GM23338 (cell line): ENCODE data around the gene REXO2.

Experiments
- CREB1 ChIP-seq: fragments of 250-450 bp; sonication (Bioruptor Pico); IDR thresholded peaks from 2 replicates; pipeline ENCODE4 v1.5.0; 2020; ENCODE audit warnings: low read depth, mild to moderate bottlenecking, moderate library complexity
- CTCF ChIP-seq, 2 experiments: fragments of 200-600 bp in 1 of 2; sonication (generic) in 1 of 2; conservative IDR thresholded peaks; 2 replicates each; pipeline versions ENCODE4 v1.5.1 to v1.6.1; 2016 to 2017; ENCODE audit warnings: antibody characterized with exemption in 2 of 2, low read depth in 2 of 2, mild to moderate bottlenecking in 2 of 2, moderate library complexity in 1 of 2
- ETS1 ChIP-seq: IDR thresholded peaks from 2 replicates; pipeline ENCODE4 v1.6.1; 2016; ENCODE audit warnings: antibody characterized with exemption
- EZH2 ChIP-seq: fragments of 200-600 bp; sonication (generic); IDR thresholded peaks from one replicate; pipeline ENCODE4 v1.8.0; 2017; ENCODE audit warnings: antibody characterized with exemption, mild to moderate bottlenecking, low read depth; ENCODE audit not compliant: unreplicated experiment
- EZH2phosphoT487 ChIP-seq: fragments of 200-600 bp; sonication (generic); IDR thresholded peaks from one replicate; pipeline ENCODE4 v1.8.1; 2018; ENCODE audit warnings: antibody characterized with exemption; ENCODE audit not compliant: unreplicated experiment
- JUNB ChIP-seq: IDR thresholded peaks from one replicate; pipeline ENCODE4 v1.6.1; 2016; ENCODE audit warnings: antibody characterized with exemption; ENCODE audit not compliant: unreplicated experiment
- NANOG ChIP-seq: IDR thresholded peaks from 2 replicates; pipeline ENCODE4 v1.6.1; 2016; ENCODE audit warnings: antibody characterized with exemption, borderline replicate concordance
- POLR2AphosphoS5 ChIP-seq: IDR thresholded peaks from 2 replicates; pipeline ENCODE4 v1.6.1; 2016; ENCODE audit warnings: antibody characterized with exemption, low read depth
- REST ChIP-seq: IDR thresholded peaks from one replicate; pipeline ENCODE4 v1.6.1; 2018; ENCODE audit warnings: antibody characterized with exemption; ENCODE audit not compliant: unreplicated experiment
- STAT1 ChIP-seq: IDR thresholded peaks from one replicate; pipeline ENCODE4 v1.6.1; 2016; ENCODE audit warnings: antibody characterized with exemption; ENCODE audit not compliant: unreplicated experiment
- ZNF114 ChIP-seq: fragments of 250-450 bp; sonication (Bioruptor Pico); IDR thresholded peaks from 2 replicates; pipeline ENCODE4 v1.5.0; 2020; ENCODE audit warnings: mild to moderate bottlenecking, moderate library complexity
- ZNF462 ChIP-seq: fragments of 250-450 bp; sonication (Bioruptor Pico); IDR thresholded peaks from 2 replicates; pipeline ENCODE4 v1.5.0; 2020; ENCODE audit warnings: mild to moderate bottlenecking, moderate library complexity

- TF ChIP-seq CTCF (conservative IDR thresholded peaks at IDR 0.05; ENCODE audit: low read depth in 2 of 2): no peak
- no peak for TF ChIP-seq CREB1 (CRISPR knock-in tag)
- no peak for TF ChIP-seq POLR2AphosphoS5
- TF ChIP-seq EZH2: no peak
- no peak for TF ChIP-seq EZH2phosphoT487
- TF ChIP-seq NANOG: no peak
- TF ChIP-seq JUNB: no peak
- TF ChIP-seq ZNF114 (CRISPR knock-in tag): no peak
- TF ChIP-seq REST: no peak
- TF ChIP-seq ZNF462 (CRISPR knock-in tag): no peak
- no peak for TF ChIP-seq STAT1
- TF ChIP-seq ETS1: no peak
Observed at GRCh38 chr11:114466742-114467141, 27.5 kb downstream of the REXO2 start.
